ENCODE data around the gene TMEM132D. TPM values are rescaled to one million over a fixed set of nuclear protein-coding genes. Genes with fewer than 3 reads are reported as not detected.

TMEM132D gene
- total RNA-seq, 2 experiments from 2014 or later = not detected

DNA sequence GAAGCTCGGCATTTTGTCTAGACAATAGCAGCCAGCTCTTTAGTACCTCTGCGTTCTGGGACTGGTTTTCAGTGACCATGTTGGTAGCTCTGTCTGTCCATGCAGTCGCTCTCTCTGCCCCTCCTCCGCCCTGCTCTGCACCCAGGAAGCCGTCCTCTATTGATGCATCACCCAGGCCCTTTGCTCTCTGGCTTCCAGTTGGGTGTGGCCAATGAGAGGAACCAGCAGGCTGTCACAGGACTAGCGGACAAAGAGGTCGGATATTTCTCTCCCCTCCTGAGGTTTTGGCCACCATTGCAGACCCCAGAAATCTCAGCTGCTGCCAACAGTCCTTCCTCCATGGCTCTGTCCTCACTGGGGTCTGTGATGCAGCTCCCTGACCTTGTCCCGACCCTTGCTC, 180.6 kb downstream of the TMEM132D start:
- no peaks in the 10 kb centered on the region for H3K79me2 ChIP-seq (ENCODE audit: insufficient read depth, low read depth, low read length)
- H3K4me2 ChIP-seq (ENCODE audit: low read length) = no peak overlapping the region
- no peaks in the 10 kb centered on the region for H3K9me2 ChIP-seq (ENCODE audit: insufficient read depth, low read length)
- no peak for DNase-seq (ENCODE audit: low spot score)
- intact Hi-C loops (cut with micrococcal nuclease; ENCODE audit: unreplicated experiment) = no loop called here
- CTCF ChIA-PET (ENCODE audit: unreplicated experiment) = no interaction called here
- TF ChIP-seq, protein P1, sequence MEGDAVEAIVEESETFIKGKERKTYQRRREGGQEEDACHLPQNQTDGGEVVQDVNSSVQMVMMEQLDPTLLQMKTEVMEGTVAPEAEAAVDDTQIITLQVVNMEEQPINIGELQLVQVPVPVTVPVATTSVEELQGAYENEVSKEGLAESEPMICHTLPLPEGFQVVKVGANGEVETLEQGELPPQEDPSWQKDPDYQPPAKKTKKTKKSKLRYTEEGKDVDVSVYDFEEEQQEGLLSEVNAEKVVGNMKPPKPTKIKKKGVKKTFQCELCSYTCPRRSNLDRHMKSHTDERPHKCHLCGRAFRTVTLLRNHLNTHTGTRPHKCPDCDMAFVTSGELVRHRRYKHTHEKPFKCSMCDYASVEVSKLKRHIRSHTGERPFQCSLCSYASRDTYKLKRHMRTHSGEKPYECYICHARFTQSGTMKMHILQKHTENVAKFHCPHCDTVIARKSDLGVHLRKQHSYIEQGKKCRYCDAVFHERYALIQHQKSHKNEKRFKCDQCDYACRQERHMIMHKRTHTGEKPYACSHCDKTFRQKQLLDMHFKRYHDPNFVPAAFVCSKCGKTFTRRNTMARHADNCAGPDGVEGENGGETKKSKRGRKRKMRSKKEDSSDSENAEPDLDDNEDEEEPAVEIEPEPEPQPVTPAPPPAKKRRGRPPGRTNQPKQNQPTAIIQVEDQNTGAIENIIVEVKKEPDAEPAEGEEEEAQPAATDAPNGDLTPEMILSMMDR (conservative IDR thresholded peaks at IDR 0.05; ENCODE audit: low read length) = no peak
- no peak for TF ChIP-seq EZH2phosphoT487 (IDR thresholded peaks at IDR 0.05; ENCODE audit: borderline replicate concordance, low read depth, low read length)
- H3K4me1 ChIP-seq (ENCODE audit: insufficient read depth, low read length, poor library complexity, severe bottlenecking) = no peaks in the 10 kb centered on the region
- H2AFZ ChIP-seq (ENCODE audit: low read length) = no peak overlapping the region
- H4K20me1 ChIP-seq (ENCODE audit: insufficient read depth, low read length) = no peaks in the 10 kb centered on the region
- H3K9me3 ChIP-seq (ENCODE audit: low read length) = no peaks in the 10 kb centered on the region
- no peak overlapping the region for H3K27ac ChIP-seq (ENCODE audit: low read depth, low read length, poor library complexity, severe bottlenecking)
- POLR2A ChIA-PET = no interaction called here
- no TSS peak for BruUV-seq (replicated peaks)
- no peaks in the 10 kb centered on the region for H3K36me3 ChIP-seq (ENCODE audit: insufficient read depth, low read length)
- no peak overlapping the region for H3K4me3 ChIP-seq (ENCODE audit: low read depth, low read length, poor library complexity, severe bottlenecking)

DNA sequence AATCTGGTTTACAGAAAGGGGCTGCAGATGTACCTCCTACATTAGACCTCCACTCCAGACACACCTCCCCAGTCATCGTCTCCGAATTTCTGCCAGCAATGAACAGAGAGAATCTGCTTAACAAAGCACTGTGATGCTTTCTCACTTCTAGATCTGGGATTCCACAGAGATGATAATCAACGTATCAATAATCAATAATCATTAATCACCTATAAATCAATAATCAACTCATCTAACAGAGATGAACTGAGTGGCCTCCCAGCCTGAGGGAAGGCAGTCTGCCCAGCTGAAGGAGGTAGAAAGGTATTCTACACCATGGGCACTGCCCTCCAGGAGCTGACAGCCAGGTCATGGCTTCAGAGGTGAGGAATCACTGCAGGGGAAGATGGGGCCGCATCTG, 183.2 kb downstream of the TMEM132D start:
- no peak overlapping the region for H3K4me3 ChIP-seq (ENCODE audit: low read depth, low read length, poor library complexity, severe bottlenecking)
- no peak overlapping the region for H3K27ac ChIP-seq (ENCODE audit: low read depth, low read length, poor library complexity, severe bottlenecking)
- no peaks in the 10 kb centered on the region for H3K9me2 ChIP-seq (ENCODE audit: insufficient read depth, low read length)
- no peak overlapping the region for H3K4me2 ChIP-seq (ENCODE audit: low read length)
- H3K36me3 ChIP-seq (ENCODE audit: insufficient read depth, low read length) = no peaks in the 10 kb centered on the region
- no peak for TF ChIP-seq EZH2phosphoT487 (IDR thresholded peaks at IDR 0.05; ENCODE audit: borderline replicate concordance, low read depth, low read length)
- TF ChIP-seq, protein P1 (conservative IDR thresholded peaks at IDR 0.05; ENCODE audit: low read length) = no peak
- intact Hi-C loops (cut with micrococcal nuclease; ENCODE audit: unreplicated experiment) = no loop called here
- no peaks in the 10 kb centered on the region for H3K9me3 ChIP-seq (ENCODE audit: low read length)
- H3K79me2 ChIP-seq (ENCODE audit: insufficient read depth, low read depth, low read length) = no peaks in the 10 kb centered on the region
- POLR2A ChIA-PET = no interaction called here
- BruUV-seq (replicated peaks) = no TSS peak
- no peak for DNase-seq (ENCODE audit: low spot score)
- no peaks in the 10 kb centered on the region for H3K4me1 ChIP-seq (ENCODE audit: insufficient read depth, low read length, poor library complexity, severe bottlenecking)
- no peaks in the 10 kb centered on the region for H4K20me1 ChIP-seq (ENCODE audit: insufficient read depth, low read length)
- CTCF ChIA-PET (ENCODE audit: unreplicated experiment) = no interaction called here
- H2AFZ ChIP-seq (ENCODE audit: low read length) = no peak overlapping the region

DNA sequence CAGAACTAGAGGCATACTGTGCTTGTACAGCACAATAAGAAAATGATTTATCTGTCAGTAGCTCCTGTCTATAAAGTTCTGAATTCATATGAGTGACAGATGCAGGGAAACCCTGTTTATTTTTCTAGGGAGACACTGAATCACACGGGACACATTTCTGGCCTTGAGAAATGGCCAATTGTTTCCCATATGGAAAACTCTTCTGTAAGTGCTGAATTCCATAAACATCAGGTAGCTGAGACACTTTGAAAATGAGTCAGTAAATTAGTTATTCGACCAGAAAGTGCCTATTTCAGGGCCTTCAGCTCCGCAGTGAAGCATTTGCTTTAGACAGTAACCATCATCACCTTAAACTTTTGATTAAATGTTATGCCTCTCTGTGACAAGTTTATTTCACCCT, 184.4 kb downstream of the TMEM132D start:
- H3K4me2 ChIP-seq (ENCODE audit: low read length) = no peak overlapping the region
- H3K4me1 ChIP-seq (ENCODE audit: insufficient read depth, low read length, poor library complexity, severe bottlenecking) = no peaks in the 10 kb centered on the region
- TF ChIP-seq EZH2phosphoT487 (IDR thresholded peaks at IDR 0.05; ENCODE audit: borderline replicate concordance, low read depth, low read length) = no peak
- TF ChIP-seq, protein P1 (conservative IDR thresholded peaks at IDR 0.05; ENCODE audit: low read length) = no peak
- no peaks in the 10 kb centered on the region for H3K36me3 ChIP-seq (ENCODE audit: insufficient read depth, low read length)
- no TSS peak for BruUV-seq (replicated peaks)
- H3K27ac ChIP-seq (ENCODE audit: low read depth, low read length, poor library complexity, severe bottlenecking) = no peak overlapping the region
- intact Hi-C loops (cut with micrococcal nuclease; ENCODE audit: unreplicated experiment) = no loop called here
- H3K9me3 ChIP-seq (ENCODE audit: low read length) = no peaks in the 10 kb centered on the region
- no peak overlapping the region for H3K4me3 ChIP-seq (ENCODE audit: low read depth, low read length, poor library complexity, severe bottlenecking)
- ChIA-PET CTCF (ENCODE audit: unreplicated experiment) (no interaction called here), POLR2A (no interaction called here)
- H3K9me2 ChIP-seq (ENCODE audit: insufficient read depth, low read length) = no peaks in the 10 kb centered on the region
- H3K79me2 ChIP-seq (ENCODE audit: insufficient read depth, low read depth, low read length) = no peaks in the 10 kb centered on the region
- no peak overlapping the region for H2AFZ ChIP-seq (ENCODE audit: low read length)
- no peak for DNase-seq (ENCODE audit: low spot score)
- H4K20me1 ChIP-seq (ENCODE audit: insufficient read depth, low read length) = no peaks in the 10 kb centered on the region

Measured in OCI-LY7 (cell line).